Trophoblast cell (in vitro differentiated cells and primary cell): ENCODE data around the gene RNF224.

Experiments
- DNase-seq, 2 donors: peaks; one replicate each; pipeline ENCODE4 v3.0.0-alpha.2; 2016
- H2AFZ ChIP-seq: 2 replicates; pipeline ENCODE4 v1.6.1; 2013; ENCODE audit warnings: low read length, moderate library complexity, mild to moderate bottlenecking; ENCODE audit not compliant: insufficient read depth, poor library complexity
- H2AK5ac ChIP-seq: 2 replicates; pipeline ENCODE4 v1.6.1; 2013; ENCODE audit warnings: mild to moderate bottlenecking, low read length
- H2BK120ac ChIP-seq: 2 replicates; pipeline ENCODE4 v1.6.1; 2013; ENCODE audit warnings: low read length, mild to moderate bottlenecking, moderate library complexity; ENCODE audit not compliant: insufficient read depth, poor library complexity
- H2BK12ac ChIP-seq: 2 replicates; pipeline ENCODE4 v1.6.1; 2013; ENCODE audit warnings: mild to moderate bottlenecking, low read length, moderate library complexity
- H2BK5ac ChIP-seq: 2 replicates; pipeline ENCODE4 v1.6.1; 2013; ENCODE audit warnings: low read length, low read depth, moderate library complexity, mild to moderate bottlenecking; ENCODE audit not compliant: poor library complexity
- H3K14ac ChIP-seq: 2 replicates; pipeline ENCODE4 v1.6.1; 2013; ENCODE audit warnings: mild to moderate bottlenecking, low read length
- H3K18ac ChIP-seq: 2 replicates; pipeline ENCODE4 v1.6.1; 2013; ENCODE audit warnings: mild to moderate bottlenecking, low read length
- H3K23ac ChIP-seq: 2 replicates; pipeline ENCODE4 v1.6.1; 2013; ENCODE audit warnings: low read length
- H3K27ac ChIP-seq: 2 replicates; pipeline ENCODE4 v1.5.1; 2013; ENCODE audit warnings: low read depth, mild to moderate bottlenecking, inconsistent platforms, low read length, moderate library complexity
- H3K27me3 ChIP-seq: 2 replicates; pipeline ENCODE4 v1.6.1; 2013; ENCODE audit warnings: inconsistent platforms, mild to moderate bottlenecking, low read length, moderate library complexity; ENCODE audit not compliant: insufficient read depth
- H3K36me3 ChIP-seq, 2 experiments: 1 replicate in 1 of 2; 2 replicates in 1 of 2; pipeline ENCODE4 v1.6.1; 2013; ENCODE audit warnings: low read length in 2 of 2, mild to moderate bottlenecking in 2 of 2, moderate library complexity in 1 of 2; ENCODE audit not compliant: insufficient read depth in 2 of 2, control insufficient read depth in 1 of 2
- H3K4ac ChIP-seq: 2 replicates; pipeline ENCODE4 v1.6.1; 2013; ENCODE audit warnings: low read depth, mild to moderate bottlenecking, low read length, moderate library complexity
- H3K4me1 ChIP-seq, 2 experiments: 1 replicate in 1 of 2; 2 replicates in 1 of 2; pipeline ENCODE4 v1.6.1; 2013; ENCODE audit warnings: low read length in 2 of 2, mild to moderate bottlenecking in 2 of 2, moderate library complexity in 1 of 2; ENCODE audit not compliant: insufficient read depth in 2 of 2, control insufficient read depth in 1 of 2
- H3K4me2 ChIP-seq: 2 replicates; pipeline ENCODE4 v1.6.1; 2013; ENCODE audit warnings: inconsistent platforms, mild to moderate bottlenecking, low read length, moderate library complexity
- H3K4me3 ChIP-seq: 2 replicates; pipeline ENCODE4 v1.5.1; 2013; ENCODE audit warnings: mild to moderate bottlenecking, low read depth, low read length, inconsistent platforms
- H3K79me1 ChIP-seq: one replicate; pipeline ENCODE4 v1.6.1; 2013; ENCODE audit warnings: low read length
- H3K79me2 ChIP-seq: 2 replicates; pipeline ENCODE4 v1.6.1; 2013; ENCODE audit warnings: low read length, mild to moderate bottlenecking; ENCODE audit not compliant: control insufficient read depth, insufficient read depth, poor library complexity
- H3K9ac ChIP-seq: 2 replicates; pipeline ENCODE4 v1.6.1; 2013; ENCODE audit warnings: mild to moderate bottlenecking, low read length
- H3K9me3 ChIP-seq: 2 replicates; pipeline ENCODE4 v1.6.1; 2013; ENCODE audit warnings: low read depth, mild to moderate bottlenecking, control low read depth, inconsistent platforms, low read length; ENCODE audit not compliant: insufficient read depth
- H4K12ac ChIP-seq: 2 replicates; pipeline ENCODE4 v1.6.1; 2013; ENCODE audit warnings: low read depth, mild to moderate bottlenecking, low read length, moderate library complexity
- H4K8ac ChIP-seq: 2 replicates; pipeline ENCODE4 v1.6.1; 2013; ENCODE audit warnings: low read depth, mild to moderate bottlenecking, low read length, moderate library complexity
- H4K91ac ChIP-seq: one replicate; pipeline ENCODE4 v1.6.1; 2013; ENCODE audit warnings: low read depth, mild to moderate bottlenecking, low read length, moderate library complexity
- WGBS: extraction: QIAGEN DNeasy Blood & Tissue Kit; methylation state at CpG from one replicate; pipeline ENCODE4 v1.1.7; 2013; ENCODE audit warnings: missing lambda C conversion rate; ENCODE audit not compliant: insufficient read length, insufficient coverage; ENCODE audit errors: extremely low coverage; 5-methylcytosine and 5-hydroxymethylcytosine counted together

Gene RNF224

GRCh38 chr9:137265496-137266161, 38.3 kb downstream of the RNF224 start:
- H3K4ac ChIP-seq: no peak overlapping the region
- H3K18ac ChIP-seq: no peak overlapping the region
- H2BK120ac ChIP-seq: no peak overlapping the region
- no peaks in the 10 kb centered on the region for H3K27me3 ChIP-seq
- no peaks in the 10 kb centered on the region for H3K79me2 ChIP-seq
- no peak overlapping the region for H3K9ac ChIP-seq
- H3K27ac ChIP-seq: no peak overlapping the region
- H3K36me3 ChIP-seq: peaks cover 61 to 63% of the 10 kb centered on the region in 2 experiments
- H3K4me3 ChIP-seq: no peak overlapping the region
- H3K4me2 ChIP-seq: no peak overlapping the region
- H3K9me3 ChIP-seq: no peaks in the 10 kb centered on the region
- H2BK5ac ChIP-seq: no peak overlapping the region
- H3K4me1 ChIP-seq: no peaks in the 10 kb centered on the region
- H3K79me1 ChIP-seq: no peaks in the 10 kb centered on the region
- H4K8ac ChIP-seq: no peak overlapping the region
- no peak overlapping the region for H2AFZ ChIP-seq
- H3K23ac ChIP-seq: no peak overlapping the region
- no peak overlapping the region for H2AK5ac ChIP-seq
- no peak overlapping the region for H3K14ac ChIP-seq
- no CpG with 5 or more reads among the region's 29 CpGs for WGBS
- no peak for DNase-seq
- H2BK12ac ChIP-seq: no peak overlapping the region
- H4K91ac ChIP-seq: no peak overlapping the region
- peak overlapping the region; percentile 39 for H4K12ac ChIP-seq

GRCh38 chr9:137266162-137266527, 38.8 kb downstream of the RNF224 start:
- Histone ChIP-seq H3K79me2 (no peaks in the 10 kb centered on the region), H3K23ac (no peak overlapping the region), H4K12ac (no peak overlapping the region), H3K9ac (no peak overlapping the region), H2AFZ (no peak overlapping the region), H3K27ac (no peak overlapping the region), H3K36me3 (peaks cover 66 to 69% of the 10 kb centered on the region in 2 experiments), H3K4ac (no peak overlapping the region), H2BK120ac (no peak overlapping the region), H3K4me3 (no peak overlapping the region), H3K18ac (no peak overlapping the region), H3K9me3 (no peaks in the 10 kb centered on the region), H2BK12ac (no peak overlapping the region), H3K4me2 (no peak overlapping the region), H3K14ac (no peak overlapping the region), H3K4me1 (no peaks in the 10 kb centered on the region), H3K27me3 (no peaks in the 10 kb centered on the region), H4K91ac (no peak overlapping the region), H3K79me1 (no peaks in the 10 kb centered on the region), H2AK5ac (no peak overlapping the region), H4K8ac (no peak overlapping the region), H2BK5ac (no peak overlapping the region)
- WGBS: no CpG with 5 or more reads among the region's 15 CpGs
- no peak for DNase-seq

GRCh38 chr9:137266585-137267453, 39.5 kb downstream of the RNF224 start:
- no peak overlapping the region for H3K18ac ChIP-seq
- H4K12ac ChIP-seq: no peak overlapping the region
- no peaks in the 10 kb centered on the region for H3K79me1 ChIP-seq
- no peak overlapping the region for H4K91ac ChIP-seq
- H2BK5ac ChIP-seq: no peak overlapping the region
- H3K27me3 ChIP-seq: no peaks in the 10 kb centered on the region
- no peaks in the 10 kb centered on the region for H3K4me1 ChIP-seq
- H2AK5ac ChIP-seq: no peak overlapping the region
- no peak overlapping the region for H3K4ac ChIP-seq
- H2BK120ac ChIP-seq: no peak overlapping the region
- H3K4me2 ChIP-seq: no peak overlapping the region
- DNase-seq: no peak
- no peak overlapping the region for H2BK12ac ChIP-seq
- H3K36me3 ChIP-seq: peaks cover 70 to 74% of the 10 kb centered on the region in 2 experiments
- H3K79me2 ChIP-seq: no peaks in the 10 kb centered on the region
- H3K14ac ChIP-seq: no peak overlapping the region
- no CpG with 5 or more reads among the region's 34 CpGs for WGBS
- H3K9ac ChIP-seq: no peak overlapping the region
- no peak overlapping the region for H2AFZ ChIP-seq
- H3K4me3 ChIP-seq: no peak overlapping the region
- H3K9me3 ChIP-seq: no peaks in the 10 kb centered on the region
- H3K27ac ChIP-seq: no peak overlapping the region
- H3K23ac ChIP-seq: no peak overlapping the region
- no peak overlapping the region for H4K8ac ChIP-seq

- no CpG with 5 or more reads among the region's 6 CpGs for WGBS
- no peak overlapping the region for H3K14ac ChIP-seq
- no peak overlapping the region for H2BK5ac ChIP-seq
- no peak overlapping the region for H2BK12ac ChIP-seq
- H3K4me1 ChIP-seq: no peaks in the 10 kb centered on the region
- H2AFZ ChIP-seq: no peak overlapping the region
- no peak overlapping the region for H4K91ac ChIP-seq
- no peaks in the 10 kb centered on the region for H3K27me3 ChIP-seq
- no peak overlapping the region for H2BK120ac ChIP-seq
- H4K8ac ChIP-seq: no peak overlapping the region
- no peak overlapping the region for H3K18ac ChIP-seq
- H3K23ac ChIP-seq: no peak overlapping the region
- H3K79me1 ChIP-seq: no peaks in the 10 kb centered on the region
- no peaks in the 10 kb centered on the region for H3K79me2 ChIP-seq
- H3K27ac ChIP-seq: no peak overlapping the region
- H2AK5ac ChIP-seq: no peak overlapping the region
- no peak overlapping the region for H3K4me3 ChIP-seq
- H3K4me2 ChIP-seq: no peak overlapping the region
- H3K9me3 ChIP-seq: no peaks in the 10 kb centered on the region
- peaks cover 80 to 83% of the 10 kb centered on the region in 2 experiments for H3K36me3 ChIP-seq
- H3K9ac ChIP-seq: no peak overlapping the region
- DNase-seq: no peak
- no peak overlapping the region for H4K12ac ChIP-seq
- no peak overlapping the region for H3K4ac ChIP-seq
Observed at GRCh38 chr9:137267933-137268355, 40.6 kb downstream of the RNF224 start.
